Hematopoietic multipotent progenitor cell treated with erythropoietin and hydrocortisone succinate and interleukin-3 and kit ligand, for 8 days (in vitro differentiated cells): ENCODE data around the gene ANKRD33B.
"Not testable (repeated sequence)": the region's sequence is repeated elsewhere in the genome, so short reads cannot be mapped to it uniquely, and the experiment has no call there.

Source experiments
- DNase-seq: peaks from one replicate; pipeline ENCODE4 v3.0.0-alpha.2; 2015

Gene ANKRD33B

GRCh38 chr5:10537624-10538023, 26.2 kb upstream of the ANKRD33B start:
- no peak for DNase-seq

DNA sequence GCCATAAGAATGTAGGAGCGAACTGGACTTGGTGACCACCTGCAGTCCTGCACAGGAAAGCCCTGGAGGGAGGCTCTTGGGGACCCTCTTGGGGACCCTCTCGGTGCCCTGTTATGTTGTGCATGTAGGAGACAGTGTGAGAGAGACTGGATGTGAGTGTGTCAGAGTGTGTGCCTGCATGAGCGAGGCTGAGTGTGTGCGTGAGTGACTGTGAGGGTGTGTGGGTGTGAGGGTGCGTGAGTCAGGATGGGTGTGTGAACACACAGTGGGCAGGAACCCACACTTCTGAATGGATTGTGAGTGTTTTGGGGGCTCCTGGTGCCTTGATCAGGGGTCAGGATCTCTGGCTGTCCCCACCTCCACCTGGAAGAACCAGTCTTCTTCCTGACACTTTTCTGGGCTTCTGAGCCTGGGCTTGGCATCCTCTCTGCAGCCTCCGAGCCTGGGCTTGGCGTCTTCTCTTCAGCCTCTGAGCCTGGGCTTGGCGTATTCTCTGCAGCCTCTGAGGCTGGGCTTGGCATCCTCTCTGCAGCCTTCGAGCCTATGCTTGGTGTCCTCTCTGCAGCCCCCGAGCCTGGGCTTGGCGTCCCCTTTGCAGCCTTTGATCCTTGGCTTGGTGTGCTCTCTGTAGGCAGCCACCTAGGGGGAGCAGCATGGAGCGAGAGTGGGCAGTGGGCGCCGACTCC, 25.6 kb upstream of the ANKRD33B start:
- DNase-seq, result no peak

- peak; percentile 20 for DNase-seq
Observed at GRCh38 chr5:10538789-10539686, 24.8 kb upstream of the ANKRD33B start.

- no peak for DNase-seq
Observed at GRCh38 chr5:10539687-10539998, 24.2 kb upstream of the ANKRD33B start.

GRCh38 chr5:10540036-10540544, 23.8 kb upstream of the ANKRD33B start:
- DNase-seq, result no peak

DNA sequence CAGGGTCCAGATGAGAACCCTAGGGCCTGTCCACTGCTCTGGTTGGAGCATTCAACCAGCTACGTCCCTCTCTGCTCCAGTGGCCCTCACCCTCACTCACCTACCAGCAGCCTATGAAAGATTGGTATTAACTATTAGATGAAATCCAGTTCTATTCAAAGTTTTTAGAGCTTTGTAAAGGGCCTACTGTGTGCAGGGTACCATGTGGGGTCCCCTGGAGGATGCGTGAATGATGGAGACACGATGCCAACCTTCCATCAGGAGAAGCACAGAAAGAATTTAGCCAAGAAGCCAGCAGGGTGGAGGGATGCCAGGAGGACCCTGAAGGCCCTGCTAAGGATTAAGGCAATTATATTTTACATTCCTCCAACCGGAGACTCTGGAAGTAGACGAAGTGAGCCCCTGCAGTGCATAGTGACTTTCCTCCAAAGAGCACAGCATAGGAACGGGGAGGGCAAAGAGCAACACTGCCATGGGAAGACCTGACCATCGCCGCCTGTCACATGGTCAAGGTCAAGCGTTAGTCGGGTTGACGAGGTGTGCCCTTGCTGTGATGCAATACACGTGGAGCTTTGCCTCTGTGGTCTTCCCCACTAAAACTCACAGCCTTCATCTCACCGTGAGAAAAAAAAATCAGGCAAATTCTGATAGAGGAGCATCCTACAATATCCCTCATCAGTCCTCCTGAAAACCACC, 22.8 kb upstream of the ANKRD33B start:
- no peak for DNase-seq

- DNase-seq, result no peak
Observed at GRCh38 chr5:10542055-10542550, 21.8 kb upstream of the ANKRD33B start.

- no peak for DNase-seq
Observed at GRCh38 chr5:10543585-10544040, 20.3 kb upstream of the ANKRD33B start.

DNA sequence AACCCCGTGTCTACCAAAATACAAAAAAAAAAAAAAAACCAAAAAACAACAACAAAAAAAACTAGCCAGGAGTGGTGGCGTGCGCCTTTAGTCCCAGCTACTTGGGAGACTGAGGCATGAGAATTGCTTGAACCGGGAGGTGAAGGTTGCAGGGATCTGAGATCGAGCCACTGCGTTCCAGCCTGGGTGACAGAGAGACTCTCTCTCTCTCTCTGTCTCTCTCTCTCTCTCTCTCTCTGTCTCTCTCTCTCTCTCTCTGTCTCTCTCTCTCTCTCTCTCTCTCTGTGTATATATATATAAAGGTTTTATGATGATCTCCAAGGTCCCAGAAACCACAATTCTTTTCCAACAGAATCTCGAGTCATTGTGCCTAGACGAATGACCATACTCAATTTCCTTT, 18.8 kb upstream of the ANKRD33B start:
- DNase-seq, result no peak

- DNase-seq, result no peak
Observed at GRCh38 chr5:10546186-10546585, 17.7 kb upstream of the ANKRD33B start.

GRCh38 chr5:10548418-10549122, 15.3 kb upstream of the ANKRD33B start:
- DNase-seq, result no peak

- DNase-seq, result not testable (repeated sequence)
Observed at GRCh38 chr5:10549123-10549514, 14.8 kb upstream of the ANKRD33B start.

GRCh38 chr5:10550222-10550995, 13.5 kb upstream of the ANKRD33B start:
- no peak for DNase-seq

DNA sequence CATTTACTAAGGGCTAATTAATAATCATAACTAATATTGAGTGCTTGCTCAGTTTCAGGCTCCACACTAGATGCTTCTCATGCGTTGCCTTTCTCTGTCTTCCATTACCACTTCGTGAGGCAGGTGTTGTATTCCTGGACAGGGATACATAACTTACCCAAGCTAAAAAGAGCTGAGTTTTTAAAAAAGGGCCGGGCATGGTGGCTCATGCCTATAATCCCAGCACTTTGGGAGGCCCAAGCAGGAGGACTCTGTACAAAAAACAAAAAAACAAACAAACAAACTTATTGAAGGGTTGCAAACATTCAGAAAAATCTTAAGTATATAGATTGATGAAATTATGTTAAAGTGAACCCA, 12.1 kb upstream of the ANKRD33B start:
- DNase-seq, result no peak

DNA sequence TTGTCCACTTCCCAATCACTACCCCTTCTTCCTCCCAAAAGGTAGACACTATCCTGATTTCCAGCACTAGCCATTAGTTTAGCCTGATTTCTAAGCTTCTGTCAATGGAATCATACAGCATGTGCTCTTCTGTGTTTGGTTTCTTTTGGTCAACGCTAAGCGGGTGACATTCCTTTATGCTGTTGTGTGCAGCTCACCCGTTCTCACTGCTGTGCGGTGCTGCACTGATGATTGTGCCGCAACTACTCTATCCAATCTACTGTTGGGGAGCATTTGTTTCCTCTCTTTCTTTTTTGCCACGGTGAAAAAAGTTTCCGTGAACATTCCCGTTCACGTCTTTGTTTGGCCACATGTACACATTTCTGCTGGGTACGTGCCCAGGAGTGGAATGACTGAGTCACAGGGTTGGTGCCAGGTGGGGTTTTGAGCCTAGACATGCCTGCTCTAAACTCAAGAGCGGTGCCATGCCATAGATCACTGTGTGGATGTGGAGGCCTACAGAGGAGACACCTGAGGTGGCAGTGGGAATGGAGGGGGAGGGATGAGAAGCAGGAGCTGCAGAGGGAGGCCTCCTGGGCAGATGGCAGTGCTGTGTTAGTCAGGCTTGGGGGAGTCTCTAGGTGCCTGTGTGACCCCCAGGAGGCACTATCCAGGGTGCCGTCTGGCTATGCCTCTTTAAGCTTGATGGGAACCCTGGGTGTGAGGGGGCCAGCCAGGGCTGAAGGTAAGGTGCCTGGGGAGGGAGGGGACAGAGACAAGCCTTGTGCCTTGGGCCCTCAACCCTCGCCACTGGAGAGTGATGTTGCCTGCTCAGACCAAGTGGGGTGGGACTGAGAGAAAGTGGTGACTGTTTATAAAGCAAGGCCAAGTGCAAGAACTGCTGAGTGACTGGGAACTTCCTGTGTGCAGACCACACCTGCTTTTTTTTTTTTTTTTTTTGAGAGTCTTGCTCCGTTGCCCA, 11.4 kb upstream of the ANKRD33B start:
- DNase-seq, result no peak

DNA sequence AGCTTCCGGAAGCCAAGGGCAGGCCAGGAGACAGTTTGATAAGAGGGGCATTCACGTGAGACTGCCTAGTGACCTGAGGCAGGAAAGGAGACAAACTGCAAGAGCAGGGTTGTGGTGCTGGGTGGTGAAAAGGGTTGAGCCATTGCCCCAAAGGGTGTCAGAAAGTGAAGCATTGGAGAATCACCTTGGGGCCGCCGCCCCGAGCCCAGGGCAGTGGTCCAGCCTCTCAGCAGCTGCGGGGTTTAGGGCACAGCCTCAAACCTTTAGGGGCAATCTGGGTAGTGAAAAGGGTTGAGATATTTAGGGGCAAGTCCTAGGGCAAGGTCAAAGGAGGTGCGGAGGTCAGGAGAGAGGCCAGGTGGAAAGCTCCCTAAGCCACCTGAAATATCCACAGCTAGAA, 10.4 kb upstream of the ANKRD33B start:
- DNase-seq, result no peak

- DNase-seq, result no peak
Observed at GRCh38 chr5:10555277-10555684, 8.6 kb upstream of the ANKRD33B start.

- no peak for DNase-seq
Observed at GRCh38 chr5:10556289-10556807, 7.5 kb upstream of the ANKRD33B start.

DNA sequence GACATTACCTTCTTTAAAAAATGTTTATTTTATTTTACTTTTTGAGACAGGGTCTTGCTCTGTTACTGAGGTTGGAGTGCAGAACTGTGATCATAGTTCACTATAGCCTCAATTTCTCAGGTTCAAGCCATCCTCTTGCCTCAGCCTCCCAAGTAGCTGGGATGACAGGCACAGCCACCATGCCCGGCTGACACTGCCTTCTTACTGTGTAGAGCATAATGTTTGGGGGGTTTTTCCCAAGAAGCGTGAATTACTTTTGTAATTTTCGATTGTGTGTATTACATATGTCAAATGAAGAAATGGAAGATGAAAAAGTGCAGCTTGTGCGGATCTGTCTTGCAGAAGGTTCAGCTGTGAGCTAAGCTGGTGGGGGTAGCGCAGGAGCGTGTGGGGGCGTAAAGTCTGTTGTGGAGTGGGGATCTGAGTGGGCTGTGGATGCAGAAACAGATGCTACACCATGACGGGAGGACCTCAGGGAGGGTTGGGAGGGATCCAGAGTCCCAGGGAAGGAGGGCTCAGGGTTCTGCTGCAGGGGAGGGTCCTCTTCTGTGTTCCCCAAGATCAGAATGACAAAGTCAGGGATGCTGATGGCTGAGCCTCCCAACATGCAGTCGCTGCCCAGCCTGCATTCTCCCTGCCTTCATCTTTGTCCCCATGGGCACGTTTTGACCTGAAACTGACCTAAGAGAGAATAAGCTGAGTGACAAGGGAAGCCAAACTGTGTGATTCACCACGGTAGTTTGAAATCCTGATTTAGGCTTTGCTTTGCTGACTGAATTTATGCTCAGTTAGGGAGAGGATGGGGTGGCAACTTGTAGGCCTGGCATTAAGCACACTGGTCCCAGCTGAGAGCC, 6.8 kb upstream of the ANKRD33B start:
- DNase-seq, result no peak
